HEK293T (cell line): Measurements from ENCODE around the gene LMO7.

ENCODE experiments used
- CTCF ChIA-PET: fragments of 350-600 bp; formaldehyde crosslinking; extraction: SDS; loops from one replicate; lab custom pipeline; 2021; ENCODE audit warnings: antibody characterized with exemption, inconsistent platforms; lab: Yijun Ruan, JAX
- POLR2A ChIA-PET: fragments of 350-600 bp; formaldehyde crosslinking; extraction: SDS; loops from one replicate; lab custom pipeline; 2020; ENCODE audit warnings: antibody characterized with exemption, inconsistent platforms; lab: Yijun Ruan, JAX
- DNase-seq: peaks from one replicate; pipeline ENCODE4 v3.0.0; 2012; ENCODE audit warnings: mixed read lengths; ENCODE audit errors: extremely low spot score
- ARNT ChIP-seq: fragments of 450-650 bp; IDR thresholded peaks from 2 replicates; pipeline ENCODE4 v1.6.1; 2017; ENCODE audit warnings: mild to moderate bottlenecking
- BHLHE40 ChIP-seq: fragments of 450-650 bp; IDR thresholded peaks from 2 replicates; pipeline ENCODE4 v1.6.1; 2016; ENCODE audit warnings: mild to moderate bottlenecking, moderate library complexity, borderline replicate concordance
- CTBP1 ChIP-seq: fragments of 450-650 bp; IDR thresholded peaks from 2 replicates; pipeline ENCODE4 v1.6.1; 2016; ENCODE audit warnings: borderline replicate concordance
- ELF4 ChIP-seq: fragments of 450-650 bp; IDR thresholded peaks from 2 replicates; pipeline ENCODE4 v1.6.1; 2017; ENCODE audit warnings: antibody characterized with exemption
- FOXA1 ChIP-seq: fragments of 450-650 bp; IDR thresholded peaks from 2 replicates; pipeline ENCODE4 v1.6.1; 2016; ENCODE audit warnings: mild to moderate bottlenecking
- FOXK2 ChIP-seq: fragments of 450-650 bp; IDR thresholded peaks from 2 replicates; pipeline ENCODE4 v1.6.1; 2016; ENCODE audit warnings: mild to moderate bottlenecking
- FOXM1 ChIP-seq: fragments of 450-650 bp; IDR thresholded peaks from 2 replicates; pipeline ENCODE4 v1.6.1; 2017; ENCODE audit warnings: mild to moderate bottlenecking, borderline replicate concordance
- HDGF ChIP-seq: fragments of 450-650 bp; IDR thresholded peaks from 2 replicates; pipeline ENCODE4 v1.6.1; 2017; ENCODE audit warnings: antibody characterized with exemption, borderline replicate concordance
- L3MBTL2 ChIP-seq: fragments of 450-650 bp; conservative IDR thresholded peaks from 2 replicates; pipeline ENCODE4 v1.6.1; 2016; ENCODE audit warnings: mild to moderate bottlenecking
- LEF1 ChIP-seq: fragments of 450-650 bp; IDR thresholded peaks from 2 replicates; pipeline ENCODE4 v1.6.1; 2017; ENCODE audit warnings: mild to moderate bottlenecking, borderline replicate concordance
- NFRKB ChIP-seq: fragments of 450-650 bp; IDR thresholded peaks from 2 replicates; pipeline ENCODE4 v1.6.1; 2016; ENCODE audit warnings: mild to moderate bottlenecking, moderate library complexity
- PKNOX1 ChIP-seq: fragments of 450-650 bp; IDR thresholded peaks from 2 replicates; pipeline ENCODE4 v1.6.1; 2016
- SP1 ChIP-seq: fragments of 450-650 bp; IDR thresholded peaks from 2 replicates; pipeline ENCODE4 v1.6.1; 2017
- SUZ12 ChIP-seq: fragments of 450-650 bp; IDR thresholded peaks from 2 replicates; pipeline ENCODE4 v1.6.1; 2016; ENCODE audit warnings: mild to moderate bottlenecking
- TARDBP ChIP-seq: fragments of 450-650 bp; IDR thresholded peaks from 2 replicates; pipeline ENCODE4 v1.6.1; 2016
- ZNF384 ChIP-seq: fragments of 450-650 bp; IDR thresholded peaks from 2 replicates; pipeline ENCODE4 v1.6.1; 2016

The LMO7 gene

DNA sequence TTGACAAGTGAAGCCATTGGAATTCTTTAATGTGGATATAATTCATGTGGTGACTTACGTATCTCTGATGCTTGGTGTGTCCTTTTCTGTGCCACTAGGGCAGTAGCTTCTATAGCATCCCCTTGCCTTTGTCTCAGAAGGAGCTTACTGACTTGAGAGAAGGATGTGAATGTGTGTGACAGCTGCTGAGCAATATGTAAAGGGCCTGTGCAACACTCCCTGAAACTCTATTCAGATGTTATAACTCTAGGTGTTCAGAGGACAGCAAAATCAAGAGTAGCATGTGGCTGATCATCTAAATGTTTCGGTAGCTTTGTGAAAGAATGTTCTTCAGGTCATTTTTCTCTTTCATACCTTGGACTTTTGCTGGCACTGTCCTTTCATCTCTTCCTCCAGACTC is 189.5 kb downstream of the LMO7 start:
- ChIA-PET CTCF (interaction anchor here (0.8 kb wide), 1 partner anchor 14 kb away, joined by 5 read pairs; no protein-coding TSS in a partner anchor), POLR2A (no interaction called here)
- no peak for DNase-seq
- TF ChIP-seq FOXA1 = no peak
- TF ChIP-seq SP1 = no peak
- no peak for TF ChIP-seq CTBP1
- no peak for TF ChIP-seq L3MBTL2
- no peak for TF ChIP-seq HDGF
- TF ChIP-seq LEF1 = no peak
- no peak for TF ChIP-seq TARDBP
- no peak for TF ChIP-seq FOXM1
- TF ChIP-seq ARNT = no peak

DNA sequence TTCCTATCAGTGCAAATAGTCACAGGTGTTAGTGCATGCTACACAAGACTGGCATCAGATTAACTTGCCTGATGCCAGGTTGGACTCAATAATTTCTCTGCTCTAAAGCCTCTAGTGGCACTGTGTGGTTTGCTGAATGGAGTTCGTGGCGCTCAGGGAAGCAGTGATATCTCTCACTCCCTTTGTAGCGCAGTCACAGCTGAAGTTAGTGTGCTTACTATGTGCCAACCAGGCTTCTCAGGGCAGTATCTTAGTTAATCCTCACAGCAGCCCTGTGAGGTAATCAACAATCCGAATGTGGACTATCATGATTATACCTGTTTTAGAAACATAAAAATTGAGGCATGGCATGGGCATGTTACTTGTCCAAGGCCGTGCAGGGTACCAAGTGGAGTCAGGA is 190.3 kb downstream of the LMO7 start:
- ChIA-PET POLR2A (no interaction called here), CTCF (no interaction called here)
- no peak for DNase-seq
- TF ChIP-seq ZNF384 = no peak
- TF ChIP-seq ARNT = no peak
- no peak for TF ChIP-seq FOXK2

DNA sequence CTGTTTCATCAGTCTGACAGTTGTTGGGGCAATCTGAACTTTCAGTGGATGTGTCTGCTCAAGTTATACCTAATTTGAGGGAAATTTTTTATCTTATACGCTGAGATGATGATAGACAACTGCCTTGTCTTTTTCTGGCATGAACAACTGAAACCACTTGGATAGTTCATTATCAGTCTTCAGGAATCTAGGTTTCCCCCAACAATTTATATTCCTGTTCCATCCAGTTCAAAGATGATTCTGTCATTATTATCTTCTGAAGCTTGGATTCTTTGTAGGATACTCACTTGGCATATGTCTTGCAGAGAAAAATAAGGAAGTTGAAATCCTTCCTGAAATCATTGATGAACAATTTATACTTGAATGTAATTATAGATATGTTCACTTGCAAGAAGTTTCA is 193.7 kb downstream of the LMO7 start:
- POLR2A ChIA-PET = no interaction called here
- TF ChIP-seq NFRKB (no peak), FOXA1 (no peak), FOXK2 (no peak), ELF4 (no peak), ZNF384 (no peak), L3MBTL2 (no peak), PKNOX1 (no peak), LEF1 (no peak), ARNT (no peak), BHLHE40 (no peak), HDGF (no peak), SUZ12 (no peak), TARDBP (no peak), SP1 (no peak), FOXM1 (no peak), CTBP1 (no peak)
- no peak for DNase-seq
- CTCF ChIA-PET = no interaction called here

DNA sequence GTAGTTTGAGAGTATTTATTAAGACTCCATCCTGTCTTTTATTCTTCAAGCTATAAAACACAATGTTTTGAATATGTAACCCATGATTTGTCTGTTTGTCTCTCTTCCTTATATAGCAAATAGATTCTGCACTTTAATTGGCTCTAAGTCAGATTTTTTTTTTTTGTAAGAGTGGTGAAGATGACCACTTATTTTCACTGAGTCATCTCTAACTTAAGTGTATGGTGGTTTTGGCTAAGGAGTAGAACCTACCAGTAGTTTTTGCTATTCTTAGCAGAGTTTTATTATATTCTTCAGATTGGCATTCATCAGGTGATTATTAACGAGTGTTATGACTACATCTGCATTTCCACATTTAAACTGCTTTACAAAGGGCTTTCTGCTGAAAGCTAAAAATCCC is 194.7 kb downstream of the LMO7 start:
- ChIA-PET CTCF (no interaction called here), POLR2A (no interaction called here)
- TF ChIP-seq FOXK2 (no peak), TARDBP (no peak), L3MBTL2 (no peak), ARNT (no peak), PKNOX1 (no peak), SP1 (no peak), SUZ12 (no peak), BHLHE40 (no peak), FOXM1 (no peak), FOXA1 (no peak), NFRKB (no peak), CTBP1 (no peak), HDGF (no peak), LEF1 (no peak)
- DNase-seq = no peak

DNA sequence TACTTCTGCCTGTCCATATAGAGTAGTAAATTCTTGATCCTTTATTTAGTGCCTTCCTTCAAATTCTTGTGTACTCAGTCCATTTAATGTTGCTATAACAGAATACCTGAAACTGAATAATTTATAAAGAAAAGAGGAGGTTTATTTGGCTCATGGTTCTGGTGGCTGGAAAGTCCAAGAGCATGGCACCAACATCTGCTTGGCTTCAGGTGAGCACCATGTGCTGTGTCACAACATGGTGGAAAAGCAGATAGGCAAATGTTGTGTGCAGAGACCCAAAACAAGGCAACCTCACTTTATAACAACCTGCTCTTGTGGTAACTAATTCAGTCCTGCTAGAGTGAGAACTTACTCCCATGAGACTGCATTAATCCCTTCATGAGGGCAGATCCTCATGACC is 195.3 kb downstream of the LMO7 start:
- ChIA-PET CTCF (no interaction called here), POLR2A (no interaction called here)
- DNase-seq = no peak
- TF ChIP-seq HDGF (no peak), ZNF384 (no peak), LEF1 (no peak)

DNA sequence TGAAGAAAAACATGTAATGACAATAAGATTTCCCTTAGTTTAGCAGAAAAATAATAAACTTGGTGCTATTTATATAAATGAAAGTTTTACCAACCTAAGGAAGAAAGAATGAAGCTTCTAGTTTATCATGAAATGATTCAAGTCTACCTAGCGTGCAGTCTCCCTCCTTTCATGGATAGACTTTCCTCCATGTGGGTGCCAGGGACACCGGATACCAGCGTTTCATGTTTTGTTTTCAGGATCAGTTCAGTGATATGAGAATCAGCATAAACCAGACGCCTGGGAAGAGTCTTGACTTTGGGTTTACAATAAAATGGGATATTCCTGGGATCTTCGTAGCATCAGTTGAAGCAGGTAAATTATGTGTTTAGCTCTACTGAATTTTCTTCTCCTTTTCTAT is 196.7 kb downstream of the LMO7 start:
- POLR2A ChIA-PET = no interaction called here
- DNase-seq = no peak
- no peak for TF ChIP-seq ELF4
- no peak for TF ChIP-seq ZNF384
- no peak for TF ChIP-seq PKNOX1
- TF ChIP-seq FOXA1 = no peak
- no peak for TF ChIP-seq ARNT
- TF ChIP-seq CTBP1 = no peak
- CTCF ChIA-PET = interaction anchor here (0.6 to 1.2 kb wide), 2 partner anchors 23 to 33 kb away, joined by 3 read pairs; no protein-coding TSS in a partner anchor

GRCh38 chr13:75836441-75836840 is 200.3 kb downstream of the LMO7 start:
- DNase-seq = no peak
- POLR2A ChIA-PET = no interaction called here
- CTCF ChIA-PET = no interaction called here
- TF ChIP-seq LEF1 (no peak), SUZ12 (no peak), NFRKB (no peak), BHLHE40 (no peak), ELF4 (no peak), SP1 (no peak), PKNOX1 (no peak)
